Endometrium (tissue), 2 donors: ENCODE results near the gene GUCY1B1.
"Not testable (repeated sequence)": the region's sequence is repeated elsewhere in the genome, so short reads cannot be mapped to it uniquely, and the experiment has no call there.

ENCODE experiments used
- FAIRE-seq: peaks from 2 replicates; lab custom pipeline; 2012; peaks lifted over from hg19 to GRCh38; lab: Jason Lieb, UNC
- donor health status: control.
- donor health status: control.

Gene GUCY1B1

DNA sequence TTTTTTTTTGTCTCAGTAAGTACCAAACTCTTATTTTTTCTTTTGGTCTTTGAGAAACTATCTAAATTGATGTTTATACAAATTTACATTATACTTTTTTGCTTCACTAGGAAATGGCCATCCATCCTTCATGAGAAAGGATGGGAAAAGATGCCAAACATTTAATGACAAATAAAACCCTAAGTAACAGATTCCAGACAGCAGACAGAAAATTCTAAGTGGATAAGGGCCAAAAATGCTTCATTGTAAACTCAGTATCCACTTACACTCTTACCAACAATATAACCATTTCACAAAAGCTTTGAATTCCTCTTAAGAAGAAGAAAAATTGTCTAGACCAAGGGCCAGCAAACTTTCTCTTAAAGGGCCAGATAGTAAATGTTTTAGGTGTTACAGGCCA is 3.5 kb downstream of the GUCY1B1 start:
- FAIRE-seq = peak; percentile 71

DNA sequence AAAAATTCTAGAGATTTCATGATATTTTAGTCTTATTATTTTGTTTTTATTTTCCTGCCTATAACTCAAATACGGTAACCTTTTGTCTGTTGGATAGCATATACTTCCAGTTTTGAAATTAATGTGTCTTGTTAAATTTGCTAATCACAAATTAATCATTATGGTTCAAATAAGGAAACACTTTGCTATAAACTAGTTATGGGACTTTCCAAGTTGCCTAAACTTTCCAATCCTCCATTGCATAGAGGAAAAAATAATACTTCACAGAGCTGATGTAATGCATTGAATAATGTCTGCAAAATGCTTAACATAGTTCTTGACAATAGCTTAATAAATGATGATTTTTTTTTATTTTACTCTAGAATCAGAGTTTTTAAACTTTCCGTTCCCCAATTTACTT is 4.7 kb downstream of the GUCY1B1 start:
- FAIRE-seq = no peak

DNA sequence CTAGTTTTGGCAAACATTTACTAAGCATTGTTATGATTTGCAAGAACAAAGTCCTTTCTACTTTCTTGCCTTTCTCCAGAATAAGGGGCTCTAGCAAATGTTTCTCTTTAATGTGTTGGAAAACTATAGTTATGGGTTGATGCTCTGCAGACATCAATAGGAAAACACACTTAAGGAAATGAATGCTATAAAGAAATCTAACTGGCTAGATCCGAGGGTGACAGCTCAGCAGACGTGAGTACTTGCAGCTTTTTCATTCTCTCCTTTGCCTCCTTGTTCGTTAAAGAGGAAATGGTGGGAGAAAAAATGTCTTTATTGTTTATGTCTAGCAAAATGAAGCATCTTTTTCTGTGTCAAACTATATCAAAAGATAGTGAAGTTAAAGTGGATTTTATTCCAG is 6.3 kb downstream of the GUCY1B1 start:
- no peak for FAIRE-seq

DNA sequence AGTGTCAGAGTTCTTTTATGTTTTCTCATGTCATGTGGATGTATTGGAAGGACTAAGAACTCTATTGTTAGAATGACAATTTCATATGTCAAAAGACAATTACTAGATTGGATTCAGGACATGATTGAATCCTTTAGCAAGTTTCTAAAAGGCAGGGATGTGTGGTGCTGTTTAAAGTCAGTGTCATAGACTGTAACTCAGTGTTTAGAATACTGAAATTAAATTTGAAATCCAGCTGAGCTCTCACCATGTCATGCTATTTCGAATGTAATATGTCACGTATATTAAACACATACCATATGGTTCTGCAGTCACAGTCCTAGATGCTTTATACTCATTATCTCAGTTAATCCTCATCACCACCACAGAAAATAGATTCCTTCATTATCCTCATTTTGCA is 7.8 kb downstream of the GUCY1B1 start:
- FAIRE-seq = no peak

DNA sequence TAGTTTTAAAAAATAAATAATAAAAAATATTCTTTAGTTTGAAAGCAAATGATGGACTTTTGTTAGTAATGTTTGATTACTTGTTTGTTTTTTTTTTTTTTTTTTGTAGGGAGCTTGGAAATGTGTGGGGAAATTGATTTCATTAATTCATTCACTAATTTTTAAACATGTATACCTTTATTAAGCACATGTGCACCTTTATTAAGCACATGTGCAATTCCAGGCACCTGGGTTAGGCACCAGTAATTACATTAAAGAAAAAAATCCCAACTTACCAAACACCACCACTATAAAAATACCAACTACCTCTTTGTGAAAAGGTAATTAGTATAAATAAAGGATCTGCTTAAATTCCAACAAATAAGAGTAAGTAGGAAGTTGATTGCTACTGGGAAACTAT is 9.5 kb downstream of the GUCY1B1 start:
- no peak for FAIRE-seq

DNA sequence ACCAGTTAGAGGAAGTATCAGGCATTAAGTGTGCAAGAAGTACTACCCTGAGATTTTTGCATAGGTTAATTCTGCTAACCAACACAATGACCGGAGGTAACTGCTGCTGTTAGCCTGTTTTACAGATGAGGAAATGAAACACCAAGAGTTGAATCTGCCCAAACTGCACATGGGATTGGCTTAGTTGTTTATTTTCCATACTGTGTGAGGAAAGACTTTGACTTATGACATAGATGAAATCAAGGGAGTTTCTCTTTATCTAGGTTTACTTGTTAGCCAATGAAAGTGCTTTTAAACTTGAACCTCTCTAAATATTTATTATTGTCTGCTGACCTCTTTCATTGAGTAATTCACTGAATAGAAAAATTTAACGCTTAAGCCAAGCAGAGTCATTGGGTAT is 10.3 kb downstream of the GUCY1B1 start:
- FAIRE-seq = no peak

DNA sequence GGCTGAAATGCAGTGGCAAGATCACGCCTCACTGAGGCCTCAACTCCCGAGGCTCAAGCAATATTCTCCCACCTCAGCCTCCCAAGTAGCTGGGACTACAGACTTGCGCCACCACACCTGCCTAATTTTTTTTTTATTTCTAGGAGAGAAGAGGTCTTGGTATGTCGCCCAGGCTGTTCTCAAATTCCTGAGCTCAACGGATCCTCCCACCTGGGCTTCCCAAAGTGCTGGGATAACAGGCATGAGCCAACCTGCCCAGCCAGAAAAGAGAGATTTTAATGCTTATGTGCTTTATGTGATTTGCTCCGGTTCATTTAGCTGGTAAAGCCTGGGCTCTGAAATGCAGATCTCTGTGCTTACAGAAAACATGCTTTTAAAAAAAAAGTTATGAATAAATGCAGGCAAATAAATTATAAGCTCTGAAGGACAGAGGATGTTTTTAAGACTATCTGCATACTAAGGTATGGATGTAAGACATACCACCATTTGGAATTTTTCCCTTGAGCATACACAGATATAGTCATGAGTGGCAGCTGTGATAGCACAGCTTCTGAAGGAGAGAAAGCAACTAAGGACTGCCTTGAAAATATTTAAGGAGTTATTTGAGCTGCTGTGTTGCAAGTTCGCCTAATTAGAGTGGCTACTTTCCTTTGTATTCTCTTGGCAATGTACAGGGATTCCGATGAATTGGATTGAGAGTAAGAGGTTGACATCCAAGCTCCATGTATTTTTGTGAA is 13.8 kb downstream of the GUCY1B1 start:
- FAIRE-seq = no peak

DNA sequence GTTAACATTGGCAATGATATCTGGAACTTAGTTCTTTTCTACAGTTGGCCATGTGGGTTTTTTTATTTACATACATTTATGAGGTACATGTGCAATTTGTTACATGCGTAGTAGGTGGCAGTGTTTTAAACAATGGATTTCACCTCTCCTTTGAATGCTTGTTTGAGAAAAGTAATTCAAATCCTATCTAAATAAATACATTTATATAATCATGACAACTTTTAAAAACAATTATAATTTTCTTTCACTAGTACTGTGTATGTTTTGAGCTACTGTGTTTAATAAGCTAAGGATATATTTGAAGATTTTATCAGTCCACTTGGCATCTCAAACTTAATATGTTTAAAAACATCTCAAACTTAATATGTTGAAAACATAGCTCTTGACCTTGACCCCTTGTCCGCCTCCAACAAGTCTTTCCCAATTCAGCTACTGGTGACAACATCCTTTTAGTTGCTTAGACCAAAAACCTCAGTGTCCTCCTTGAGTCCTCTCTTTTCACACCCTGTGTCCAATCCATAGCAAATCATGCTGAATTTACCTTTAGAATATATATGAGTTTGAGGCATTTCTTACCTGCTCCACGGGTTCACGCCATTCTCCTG is 14.5 kb downstream of the GUCY1B1 start:
- no peak for FAIRE-seq

DNA sequence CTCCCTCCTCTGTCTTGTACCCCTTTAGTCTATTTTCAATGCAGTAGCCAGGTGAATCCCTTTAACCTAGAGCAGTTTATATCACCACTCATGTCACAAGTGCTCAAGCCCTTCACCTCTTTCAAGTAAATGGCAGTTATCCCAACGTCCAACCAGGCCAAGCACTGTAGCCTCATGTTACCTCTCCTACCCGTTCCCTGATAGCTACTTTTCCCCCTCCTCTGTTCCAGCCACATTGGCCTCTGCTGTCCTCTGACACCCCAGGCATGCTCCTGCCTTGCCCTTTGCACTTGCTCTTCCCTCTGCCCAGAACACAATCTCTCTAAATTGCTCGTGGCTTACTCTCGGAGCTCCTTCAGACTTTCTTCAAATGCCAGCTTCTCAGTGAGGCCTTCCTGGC is 15.2 kb downstream of the GUCY1B1 start:
- FAIRE-seq = no peak

DNA sequence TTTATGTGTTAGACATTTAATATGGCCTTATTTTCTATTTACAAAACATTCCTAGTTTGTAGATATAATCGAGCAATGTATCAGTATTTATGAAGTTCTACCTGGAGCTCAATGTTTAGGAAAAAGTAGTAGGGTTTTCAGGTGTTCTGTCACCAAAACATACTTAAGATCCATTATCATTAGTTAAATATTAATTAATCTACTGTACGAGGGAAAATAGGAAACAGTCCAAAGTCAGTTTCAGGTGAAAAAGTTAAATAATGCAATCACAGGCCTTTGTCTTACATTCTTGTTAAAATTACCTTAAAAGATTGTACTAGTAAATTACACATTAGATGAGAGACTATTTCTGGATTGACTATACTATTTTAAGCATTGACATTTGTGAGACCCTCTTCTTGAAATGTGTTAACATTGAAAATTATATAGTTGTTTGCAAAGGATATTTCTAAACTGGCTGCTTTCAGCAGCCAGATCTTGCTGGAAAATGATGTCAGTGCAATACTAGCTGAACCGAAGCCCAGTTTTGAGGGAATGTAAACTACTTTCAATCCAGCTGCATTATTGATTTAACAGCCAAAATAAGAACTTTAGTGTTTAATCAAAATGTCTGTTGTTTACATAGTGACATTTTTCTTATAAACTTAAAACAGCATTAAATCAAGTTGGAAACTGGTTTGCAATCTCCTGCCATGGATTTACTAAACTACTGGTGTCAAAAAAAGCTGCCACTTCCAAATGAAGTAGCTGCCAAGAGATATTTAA is 19.3 kb downstream of the GUCY1B1 start:
- FAIRE-seq = peak; percentile 95

DNA sequence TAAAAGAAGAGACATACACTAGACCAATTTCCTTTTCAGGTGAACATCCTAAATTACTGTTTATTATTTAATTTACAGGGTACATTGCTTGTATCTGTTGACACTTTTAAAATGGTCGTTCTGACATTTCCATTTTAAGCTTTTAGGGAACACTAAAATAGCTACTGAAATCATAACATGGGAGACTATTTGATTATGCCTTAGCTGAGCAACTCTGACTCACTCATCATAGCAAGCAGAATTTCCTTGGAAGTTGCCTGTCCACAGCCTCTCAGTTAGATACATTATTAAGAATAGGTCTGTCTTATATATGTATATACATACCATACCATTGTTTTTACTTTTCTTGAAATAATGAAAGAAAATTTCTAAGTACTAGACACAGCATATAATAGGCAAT is 22.0 kb downstream of the GUCY1B1 start:
- FAIRE-seq = no peak

DNA sequence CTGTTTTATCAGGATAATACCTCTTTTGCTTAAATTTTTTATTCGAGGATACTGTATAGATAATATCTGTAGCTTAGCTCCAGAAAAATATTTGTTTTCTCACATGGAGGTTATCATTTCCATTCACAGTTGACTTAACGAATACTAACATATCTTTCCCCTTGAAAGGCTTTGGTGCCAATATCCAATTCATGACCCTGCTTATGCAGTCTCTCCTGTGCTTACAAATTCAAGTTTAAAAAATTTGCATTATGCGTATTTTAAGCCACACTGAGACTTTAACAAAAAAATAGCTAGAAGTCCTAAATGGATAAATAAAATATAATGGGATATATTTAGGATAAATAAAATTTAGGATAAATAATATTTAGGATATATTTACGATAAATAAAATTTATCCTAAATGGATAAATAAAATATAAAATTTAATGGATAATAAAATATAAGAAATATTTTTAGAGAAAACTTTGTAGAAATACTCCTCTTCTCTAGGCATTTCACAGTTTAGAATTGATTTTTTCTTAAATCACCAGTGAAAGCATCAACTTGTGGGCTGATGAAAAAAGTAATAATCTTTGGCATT is 22.5 kb downstream of the GUCY1B1 start:
- peak; percentile 90 for FAIRE-seq

DNA sequence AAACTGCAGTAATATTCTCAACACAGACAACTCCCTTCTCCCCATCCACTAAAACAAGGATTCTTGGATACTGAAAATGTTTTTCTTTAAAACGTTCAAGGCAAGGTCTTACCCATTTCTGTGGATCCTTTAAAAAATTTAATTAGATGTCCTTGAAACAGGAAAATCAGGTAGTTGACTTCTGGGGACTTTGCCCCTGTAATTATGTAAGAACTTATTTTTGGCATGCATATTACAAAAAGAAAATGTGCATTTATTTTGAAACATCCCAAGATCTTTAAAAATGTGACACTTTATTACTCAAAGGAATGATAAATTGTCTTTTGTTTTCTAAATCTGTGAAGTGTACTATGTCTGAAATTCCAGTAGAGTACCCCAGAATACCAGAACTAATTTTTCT is 25.8 kb downstream of the GUCY1B1 start:
- no peak for FAIRE-seq

DNA sequence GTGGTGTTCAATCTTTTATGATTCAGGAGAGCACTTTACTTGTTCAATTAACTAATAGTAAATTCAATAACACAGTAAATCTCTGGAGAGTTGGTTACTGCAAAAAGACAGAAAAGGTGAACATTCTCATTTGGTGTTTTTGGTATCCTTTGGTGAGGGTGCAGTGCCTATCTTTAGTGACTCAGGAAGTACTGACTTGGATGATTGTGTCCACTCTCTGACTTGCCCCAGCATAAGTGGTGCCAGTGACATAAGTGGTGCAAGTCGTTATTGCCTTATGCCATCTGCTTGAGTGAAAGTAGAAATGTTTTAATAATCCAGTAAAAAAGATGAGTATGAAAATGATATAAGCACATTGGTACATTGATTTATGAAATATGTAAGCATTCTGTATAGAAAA is 27.0 kb downstream of the GUCY1B1 start:
- no peak for FAIRE-seq

DNA sequence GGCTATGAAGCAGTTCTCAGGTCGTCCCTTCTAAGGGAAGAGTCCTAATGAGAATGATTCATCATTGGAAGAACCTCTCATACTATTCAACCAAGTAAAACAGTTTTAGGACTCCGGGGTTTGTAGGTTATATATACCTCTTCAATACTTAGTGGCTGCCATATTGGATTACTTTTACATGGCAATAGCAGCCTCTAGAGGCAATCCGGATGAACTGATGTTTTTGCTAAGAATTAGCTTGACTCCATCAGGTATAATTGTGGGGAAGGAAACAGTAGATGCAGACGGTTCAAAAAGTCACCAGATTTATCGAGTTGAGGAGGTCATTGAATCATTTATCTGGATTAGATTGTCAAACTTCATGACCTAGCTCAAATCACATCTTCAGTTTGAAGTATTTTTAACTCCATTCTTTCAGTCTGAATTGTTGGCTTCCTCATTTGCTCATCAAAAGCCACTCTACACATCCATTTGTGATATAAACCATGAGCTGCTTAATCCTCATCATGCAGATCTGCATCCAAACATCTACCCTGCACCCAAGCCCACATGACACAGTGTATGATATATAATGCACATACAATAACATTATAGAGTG is 28.4 kb downstream of the GUCY1B1 start:
- peak; percentile 55 for FAIRE-seq

DNA sequence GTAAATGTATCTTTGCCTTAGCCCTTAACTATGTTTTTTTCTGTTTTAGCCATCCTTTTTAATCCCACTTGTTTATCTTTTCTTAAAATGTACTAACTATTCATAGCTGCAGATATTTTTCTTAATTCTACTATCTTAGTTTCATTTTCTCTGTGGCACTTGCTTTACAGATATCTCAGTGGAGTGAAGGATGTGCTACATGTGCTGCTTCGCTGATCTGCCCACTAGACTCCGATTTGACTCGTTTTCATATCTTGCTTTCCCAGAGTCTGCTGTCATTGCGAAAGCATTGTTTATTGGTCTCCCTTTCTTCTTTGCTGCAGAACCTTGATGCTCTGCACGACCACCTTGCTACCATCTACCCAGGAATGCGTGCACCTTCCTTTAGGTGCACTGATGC is 30.6 kb downstream of the GUCY1B1 start:
- FAIRE-seq = no peak

DNA sequence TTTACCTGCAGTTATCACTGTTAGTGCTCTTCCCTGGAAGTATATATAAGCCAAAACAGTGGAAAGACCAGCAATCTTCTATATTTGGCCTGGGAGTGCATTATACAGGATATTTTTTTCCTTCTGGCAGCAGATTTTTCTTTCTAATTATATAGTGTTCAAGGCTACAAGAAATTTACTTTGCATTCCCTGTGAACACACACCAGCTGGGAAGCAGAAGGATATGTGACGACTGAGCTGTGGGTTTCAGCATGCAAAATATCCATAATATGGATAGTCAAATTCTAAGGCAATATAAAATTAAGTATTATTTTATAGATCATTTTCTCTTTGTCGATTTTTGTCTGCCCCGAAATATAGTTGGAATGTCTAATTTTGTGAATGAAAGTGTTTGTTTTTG is 31.2 kb downstream of the GUCY1B1 start:
- FAIRE-seq = no peak

DNA sequence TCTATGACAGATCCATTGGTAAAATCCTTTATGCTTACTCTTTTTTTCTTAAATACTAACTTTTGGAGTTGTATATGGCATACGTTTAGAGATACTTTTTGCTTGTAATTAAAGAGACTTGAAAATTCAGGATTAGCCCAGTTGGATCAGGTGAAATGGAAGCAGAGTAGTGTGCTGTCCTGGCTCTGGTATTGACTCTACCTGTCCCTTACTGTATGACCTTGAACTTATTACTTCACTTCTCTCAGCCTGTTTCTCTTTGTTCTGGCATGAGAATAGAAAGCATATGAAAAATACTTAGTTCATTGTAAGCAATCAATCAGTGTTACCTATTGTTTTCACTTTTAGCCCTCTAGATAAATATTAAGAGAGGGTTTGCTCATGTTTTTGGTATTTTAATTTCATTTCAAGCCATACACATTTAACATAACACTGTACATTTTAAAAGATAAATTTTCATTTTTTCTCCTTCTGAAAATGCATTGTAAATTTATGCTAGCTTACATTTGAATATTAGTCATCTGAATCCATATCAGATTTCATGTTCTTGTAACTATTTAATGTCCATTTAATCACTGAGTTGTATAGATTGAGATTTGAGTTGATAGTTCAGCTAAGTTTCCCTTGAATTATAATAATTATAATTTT is 35.9 kb downstream of the GUCY1B1 start:
- peak; percentile 31 for FAIRE-seq

DNA sequence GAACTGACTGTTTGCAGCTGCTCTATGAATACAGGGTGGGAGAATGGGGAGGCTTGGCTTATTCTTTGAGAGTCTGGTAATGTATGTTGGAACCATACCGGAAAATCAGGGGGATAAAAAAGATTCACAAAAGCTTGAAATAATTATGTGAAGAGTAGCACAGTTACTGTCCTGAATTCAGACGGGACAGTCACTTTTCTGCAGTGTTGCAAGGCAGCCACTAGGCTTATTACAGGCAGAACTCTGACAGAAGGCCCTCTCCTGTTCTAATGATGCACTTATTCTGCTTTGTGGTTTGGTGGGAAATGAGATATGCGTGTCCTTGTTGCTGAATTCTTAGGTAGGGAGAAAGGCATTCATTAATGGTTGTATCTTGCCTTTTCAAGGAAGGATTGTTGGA is 37.2 kb downstream of the GUCY1B1 start:
- no peak for FAIRE-seq

DNA sequence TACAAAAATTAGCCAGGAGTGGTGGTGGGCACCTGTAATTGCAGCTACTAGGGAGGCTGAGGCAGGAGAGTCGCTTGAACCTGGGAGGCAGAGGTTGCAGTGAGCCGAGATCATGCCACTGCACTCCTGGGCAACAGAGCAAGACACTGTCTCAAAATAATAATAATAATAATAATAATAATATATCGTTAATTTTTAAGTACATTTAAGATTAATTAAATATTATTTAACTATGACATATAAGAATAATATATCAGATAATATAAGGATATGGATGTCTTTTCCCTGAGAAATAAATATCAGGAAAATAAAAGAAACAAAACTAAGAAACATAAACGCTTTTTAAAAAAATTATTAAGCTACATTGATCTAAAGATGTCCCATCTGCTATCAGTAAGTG is 38.8 kb downstream of the GUCY1B1 start:
- not testable (repeated sequence) for FAIRE-seq

DNA sequence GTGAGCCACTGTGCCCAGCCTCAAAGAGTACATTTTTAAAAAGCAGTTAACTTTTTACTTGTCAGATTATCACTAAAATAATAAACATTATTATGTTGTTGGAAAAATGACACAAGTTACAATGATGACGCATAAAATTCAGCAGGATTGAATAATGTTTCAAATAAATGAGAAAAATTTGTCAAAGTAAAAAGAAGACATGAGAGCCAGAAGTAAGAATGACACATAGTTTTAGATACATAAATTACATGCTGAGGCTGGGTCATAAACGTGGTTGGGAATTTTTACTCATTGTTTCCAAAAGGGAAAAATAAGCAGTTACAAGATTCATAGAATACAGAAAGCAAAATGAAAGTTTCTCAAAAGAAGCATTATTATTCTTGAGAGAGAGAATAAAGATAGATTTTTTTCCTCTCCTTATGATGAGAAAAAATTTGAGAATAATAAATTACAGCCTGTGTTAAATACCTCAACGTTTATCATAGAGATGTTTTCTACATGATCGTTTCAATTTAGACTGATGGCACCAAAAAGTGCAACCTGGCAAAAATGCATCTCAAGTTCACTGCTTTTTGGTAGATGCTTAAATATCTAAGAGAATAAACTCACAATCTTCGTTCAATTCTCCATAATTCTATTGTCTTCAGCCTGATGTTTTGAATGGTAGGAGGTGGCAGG is 40.4 kb downstream of the GUCY1B1 start:
- no peak for FAIRE-seq

DNA sequence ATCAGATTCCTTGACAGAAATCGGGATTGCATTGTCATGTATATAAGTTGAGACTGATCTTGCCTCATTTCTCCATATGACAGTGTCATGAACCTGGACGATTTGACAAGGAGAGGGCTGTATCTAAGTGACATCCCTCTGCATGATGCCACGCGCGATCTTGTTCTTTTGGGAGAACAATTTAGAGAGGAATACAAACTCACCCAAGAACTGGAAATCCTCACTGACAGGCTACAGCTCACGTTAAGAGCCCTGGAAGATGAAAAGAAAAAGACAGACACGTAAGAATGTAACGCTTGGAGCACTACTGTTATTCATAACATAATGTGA is 40.9 kb downstream of the GUCY1B1 start:
- FAIRE-seq = no peak
